Right renal pelvis (tissue), 4 donors: ENCODE data around the gene MRPL39. TPM values are rescaled to one million over a fixed set of nuclear protein-coding genes. Genes with fewer than 3 reads are reported as not detected.

Source experiments
- DNase-seq, 4 donors: peaks; one replicate each; pipeline ENCODE4 v3.0.0-alpha.2; 2013; ENCODE audit warnings: low read depth in 4 of 4, low spot score in 3 of 4, missing footprints in 1 of 4
- polyA plus RNA-seq, 4 donors: library from polyadenylated mRNA; unstranded; fragments of 120-200 nt; gene quantifications; one replicate each; pipeline ENCODE4 v1.2.1, GENCODE V29; 2013; ENCODE audit not compliant: insufficient read length in 4 of 4

Gene MRPL39
- polyA plus RNA-seq, 4 donors = 37.5 to 51.5 (median 47.1) TPM

DNA sequence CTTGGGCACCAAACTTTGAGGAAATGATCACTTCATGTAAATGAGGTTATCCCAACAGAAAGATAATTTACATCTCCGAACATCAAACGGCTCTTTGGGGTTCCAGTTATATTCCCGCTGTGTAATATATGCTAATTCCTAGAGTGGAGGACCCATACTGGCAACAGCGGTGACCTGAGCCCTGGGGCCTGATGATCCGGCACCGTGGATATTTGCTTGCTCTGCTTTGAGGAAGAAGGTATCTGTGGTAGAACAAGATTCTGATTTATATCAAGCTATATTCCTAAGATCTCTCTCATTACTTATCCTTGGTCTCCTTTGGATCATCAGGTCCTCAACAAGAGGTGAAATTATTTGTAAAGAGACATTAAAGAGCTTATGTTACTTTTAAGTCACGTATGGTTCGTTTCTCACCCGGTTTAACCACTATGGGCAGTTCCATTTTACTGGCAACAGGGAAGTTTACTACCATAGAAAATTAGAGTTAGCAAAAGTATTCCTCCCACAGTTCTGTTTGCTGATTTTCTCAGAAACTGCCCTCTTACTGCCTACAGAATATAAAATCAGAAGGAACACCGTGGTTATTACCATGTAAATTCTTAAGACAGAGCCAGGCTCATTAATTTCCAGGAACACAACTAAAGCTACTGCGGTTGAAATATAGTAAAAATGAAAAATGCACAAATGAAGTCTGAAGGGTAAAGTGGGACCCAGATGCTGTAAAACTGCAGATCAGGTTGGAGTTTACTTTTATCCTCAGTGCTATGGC, 56.7 kb downstream of the MRPL39 start:
- DNase-seq = no peak

DNA sequence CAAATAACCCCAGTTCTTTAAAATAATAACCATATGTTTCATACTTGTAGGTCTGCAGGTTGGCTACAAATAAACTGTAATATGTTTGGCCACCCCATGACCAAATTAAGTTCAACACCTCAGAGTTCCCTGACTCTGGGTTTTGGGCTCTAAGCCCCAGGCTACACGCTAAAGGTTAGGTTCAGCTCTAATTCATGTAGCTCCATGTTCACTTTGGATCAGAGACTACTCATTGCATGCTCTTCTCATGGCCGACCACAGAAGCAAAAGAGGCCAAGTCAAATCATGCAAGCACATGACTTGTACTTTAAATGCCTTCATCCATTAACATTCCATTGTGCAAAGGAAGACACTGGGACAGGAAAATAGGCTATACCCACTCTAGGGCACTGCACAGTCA, 66.2 kb downstream of the MRPL39 start:
- no peak for DNase-seq

DNA sequence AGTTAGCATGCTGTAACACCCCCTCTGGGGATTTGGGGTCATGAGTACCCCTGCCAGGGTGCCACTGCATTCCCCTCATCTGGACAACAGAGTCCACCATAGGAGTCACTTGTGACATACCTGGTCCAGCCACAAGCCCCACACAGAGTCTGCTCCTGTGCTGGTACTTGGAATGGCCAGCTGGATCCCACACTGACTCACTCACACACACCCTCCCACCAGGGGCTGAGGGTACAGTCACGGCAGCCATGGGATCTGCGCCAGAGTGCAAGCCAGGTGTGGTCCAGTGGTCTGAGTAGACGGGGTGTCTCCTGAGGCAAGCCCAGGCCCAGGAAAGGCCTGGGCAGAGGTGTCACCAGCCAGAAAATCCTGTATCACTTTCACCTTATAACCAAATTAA, 67.7 kb downstream of the MRPL39 start:
- no peak for DNase-seq

DNA sequence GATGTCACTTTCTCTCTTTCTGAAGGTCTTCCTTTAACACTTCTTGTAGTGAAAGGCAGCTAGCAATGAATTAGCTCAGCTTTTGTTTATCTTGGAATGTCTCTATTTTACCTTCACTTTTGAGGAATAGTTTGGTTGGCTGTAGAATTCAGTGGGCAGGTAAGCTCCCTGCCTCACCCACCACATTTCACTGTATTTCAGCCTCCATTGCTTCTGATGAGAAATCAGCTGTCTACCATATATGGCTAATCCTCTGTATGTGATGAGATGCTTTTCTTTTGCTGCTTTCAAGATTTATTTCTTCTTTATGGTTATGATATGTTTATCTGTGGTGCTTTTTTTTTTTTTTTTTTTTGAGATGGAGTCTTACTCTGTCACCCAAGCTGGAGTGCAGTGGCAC, 70.1 kb downstream of the MRPL39 start:
- no peak for DNase-seq

DNA sequence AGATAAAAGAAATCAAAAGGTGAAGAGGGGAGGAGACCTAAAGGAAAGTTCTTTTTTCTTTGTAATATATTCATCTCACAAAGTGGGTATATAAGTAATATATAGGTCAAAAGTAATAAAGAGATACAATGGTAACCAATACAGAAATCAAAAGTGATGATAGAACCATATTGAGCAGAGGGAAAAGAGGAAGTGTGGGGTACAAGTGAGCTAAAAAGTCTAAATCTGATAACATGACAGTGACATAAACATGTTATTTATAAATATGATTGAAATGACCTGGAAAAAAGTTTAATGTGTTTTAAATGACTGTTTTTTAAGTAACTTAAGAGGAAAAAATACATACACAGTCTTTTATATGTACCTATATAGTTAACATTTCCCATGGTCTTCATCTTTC, 70.5 kb downstream of the MRPL39 start:
- DNase-seq = no peak

DNA sequence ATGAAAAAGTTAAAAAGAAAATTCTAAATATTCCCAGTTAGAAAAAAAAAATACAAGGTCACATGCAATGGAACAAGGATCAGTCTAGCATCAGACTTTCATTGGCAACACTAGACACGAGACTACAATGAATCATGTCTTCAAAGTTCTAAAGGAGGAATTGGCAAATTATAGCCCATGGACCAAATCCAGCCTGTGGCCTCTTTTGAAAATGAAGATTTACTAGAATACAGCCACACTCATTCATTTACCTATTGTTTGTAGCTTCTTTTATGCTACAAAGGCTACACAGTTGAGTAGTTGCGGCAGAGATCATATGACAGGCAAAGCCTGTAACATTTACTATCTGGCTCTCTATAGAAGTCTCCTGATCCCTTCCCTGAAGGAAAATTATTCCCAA, 71.4 kb downstream of the MRPL39 start:
- DNase-seq = no peak

Other genes starting within 250 kb of the MRPL39 start
- 10 to 100 TPM; 12.0 to 14.6 (median 13.1) TPM for gene JAM2, start 31.8 kb upstream of the MRPL39 start, polyA plus RNA-seq
- 100 to 1,000 TPM; 238 to 266 (median 256) TPM for gene ATP5PF, start 127.4 kb upstream of the MRPL39 start, polyA plus RNA-seq
- gene GABPA, start 127.5 kb upstream of the MRPL39 start, polyA plus RNA-seq = 10 to 100 TPM; 42.2 to 56.1 (median 54.3) TPM